Suprapubic skin (tissue), 3 donors: Measurements from ENCODE around the gene ABLIM2.

Source experiments
- EP300 ChIP-seq: sonication (generic); formaldehyde crosslinking; IDR thresholded peaks from one replicate; pipeline ENCODE4 v1.6.1; 2017; ENCODE audit warnings: antibody characterized with exemption
- POLR2A ChIP-seq, 2 donors: fragments of 450-650 bp; IDR thresholded peaks; one replicate each; pipeline ENCODE4 v1.6.1; 2017; ENCODE audit warnings: antibody characterized with exemption in 2 of 2, mild to moderate bottlenecking in 2 of 2, moderate library complexity in 2 of 2
- TF ChIP-seq, protein P1 (sequence below), 2 donors: fragments of 200-600 bp in 1 of 2; fragments of 450-650 bp in 1 of 2; sonication (generic) in 1 of 2; IDR thresholded peaks; one replicate each; pipeline ENCODE4 v1.5.1; 2016 to 2019; ENCODE audit warnings: antibody characterized with exemption in 2 of 2, mild to moderate bottlenecking in 1 of 2, moderate library complexity in 1 of 2

GRCh38 chr4:7989654-7990053 is 169.0 kb downstream of the ABLIM2 start:
- TF ChIP-seq, protein P1, sequence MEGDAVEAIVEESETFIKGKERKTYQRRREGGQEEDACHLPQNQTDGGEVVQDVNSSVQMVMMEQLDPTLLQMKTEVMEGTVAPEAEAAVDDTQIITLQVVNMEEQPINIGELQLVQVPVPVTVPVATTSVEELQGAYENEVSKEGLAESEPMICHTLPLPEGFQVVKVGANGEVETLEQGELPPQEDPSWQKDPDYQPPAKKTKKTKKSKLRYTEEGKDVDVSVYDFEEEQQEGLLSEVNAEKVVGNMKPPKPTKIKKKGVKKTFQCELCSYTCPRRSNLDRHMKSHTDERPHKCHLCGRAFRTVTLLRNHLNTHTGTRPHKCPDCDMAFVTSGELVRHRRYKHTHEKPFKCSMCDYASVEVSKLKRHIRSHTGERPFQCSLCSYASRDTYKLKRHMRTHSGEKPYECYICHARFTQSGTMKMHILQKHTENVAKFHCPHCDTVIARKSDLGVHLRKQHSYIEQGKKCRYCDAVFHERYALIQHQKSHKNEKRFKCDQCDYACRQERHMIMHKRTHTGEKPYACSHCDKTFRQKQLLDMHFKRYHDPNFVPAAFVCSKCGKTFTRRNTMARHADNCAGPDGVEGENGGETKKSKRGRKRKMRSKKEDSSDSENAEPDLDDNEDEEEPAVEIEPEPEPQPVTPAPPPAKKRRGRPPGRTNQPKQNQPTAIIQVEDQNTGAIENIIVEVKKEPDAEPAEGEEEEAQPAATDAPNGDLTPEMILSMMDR (IDR thresholded peaks at IDR 0.05): no peak
- no peak for TF ChIP-seq EP300
- no peak for TF ChIP-seq POLR2A (IDR thresholded peaks at IDR 0.05)
